ENCODE results near the gene PLEKHA8.

The PLEKHA8 gene

DNA sequence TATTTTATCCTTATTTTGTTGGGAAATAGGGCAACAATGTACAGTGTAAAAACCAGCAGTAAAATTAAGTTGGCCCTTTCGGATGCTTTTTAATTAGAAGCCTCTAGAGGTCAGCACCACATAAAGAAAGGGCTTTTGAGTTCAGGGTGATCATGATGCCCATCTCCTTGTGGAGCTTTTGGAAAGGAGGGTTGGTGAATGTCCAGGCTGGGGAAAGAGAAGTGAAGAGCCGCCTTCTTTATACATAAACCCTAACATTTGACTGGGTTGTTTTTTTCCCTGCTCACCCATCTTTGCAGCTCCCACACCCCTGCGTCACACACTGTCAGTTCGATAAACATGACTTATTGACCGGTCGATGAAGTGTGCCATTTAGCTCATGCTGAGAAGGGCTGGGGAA lies 136.4 kb downstream of the PLEKHA8 start:
- in situ Hi-C loops (cut with MboI; ENCODE audit: low sequenced_read_pairs) = loop anchor here (10.0 kb wide), 1 partner anchor 110 kb away; no protein-coding TSS in a partner anchor

GRCh38 chr7:30165590-30165989 lies 137.4 kb downstream of the PLEKHA8 start:
- in situ Hi-C loops (cut with MboI; ENCODE audit: low sequenced_read_pairs) = loop anchor here (10.0 kb wide), 1 partner anchor 109 kb away; no protein-coding TSS in a partner anchor

GRCh38 chr7:30166155-30166840 lies 138.1 kb downstream of the PLEKHA8 start:
- in situ Hi-C loops (cut with MboI; ENCODE audit: low sequenced_read_pairs) = loop anchor here (10.0 kb wide), 1 partner anchor 109 kb away; no protein-coding TSS in a partner anchor

DNA sequence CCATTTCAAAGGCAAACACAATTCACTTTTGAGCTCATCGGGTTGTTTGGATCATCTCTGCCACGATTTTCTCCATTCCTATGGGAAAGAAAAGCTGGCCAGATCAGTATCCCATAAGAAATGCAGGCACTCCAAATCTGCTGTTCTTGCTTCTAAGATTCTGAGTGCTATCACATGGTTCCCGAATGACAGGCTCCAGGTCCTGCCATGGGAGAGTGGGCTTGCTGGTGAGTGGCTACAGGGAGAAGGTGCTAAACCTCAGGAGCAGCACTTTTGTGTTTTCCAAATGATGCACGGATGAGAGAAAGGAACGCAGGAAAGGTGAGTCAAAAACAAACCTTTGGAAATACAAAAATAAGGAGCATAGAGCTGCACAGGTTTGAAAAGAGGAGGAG lies 138.6 kb downstream of the PLEKHA8 start:
- in situ Hi-C loops (cut with MboI; ENCODE audit: low sequenced_read_pairs) = loop anchor here (10.0 kb wide), 1 partner anchor 108 kb away; no protein-coding TSS in a partner anchor

DNA sequence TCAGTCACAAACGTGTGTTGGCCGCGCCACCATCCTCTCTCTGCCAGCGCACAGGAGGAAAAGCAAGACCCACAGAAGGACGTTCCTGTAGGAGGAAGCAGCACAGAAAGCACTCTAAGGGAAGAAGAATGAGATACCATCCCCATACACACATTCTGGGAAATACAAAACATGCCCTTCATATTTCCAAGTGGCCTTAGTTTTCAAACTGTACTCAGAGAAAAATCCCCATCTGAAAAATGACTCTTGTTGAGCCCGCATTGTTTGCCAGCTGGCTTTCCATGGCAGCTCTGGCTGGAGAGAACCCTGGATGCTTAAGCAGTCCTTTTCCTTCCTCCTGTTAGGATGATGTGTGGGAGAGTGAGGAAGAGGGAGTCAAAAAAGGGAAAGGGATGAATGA lies 139.7 kb downstream of the PLEKHA8 start:
- in situ Hi-C loops (cut with MboI; ENCODE audit: low sequenced_read_pairs) = loop anchor here (10.0 kb wide), 1 partner anchor 107 kb away; no protein-coding TSS in a partner anchor

- in situ Hi-C loops (cut with MboI; ENCODE audit: low sequenced_read_pairs) = loop anchor here (10.0 kb wide), 1 partner anchor 106 kb away; no protein-coding TSS in a partner anchor
These were observed 140.8 kb downstream of the PLEKHA8 start for GRCh38 chr7:30168835-30169573.

DNA sequence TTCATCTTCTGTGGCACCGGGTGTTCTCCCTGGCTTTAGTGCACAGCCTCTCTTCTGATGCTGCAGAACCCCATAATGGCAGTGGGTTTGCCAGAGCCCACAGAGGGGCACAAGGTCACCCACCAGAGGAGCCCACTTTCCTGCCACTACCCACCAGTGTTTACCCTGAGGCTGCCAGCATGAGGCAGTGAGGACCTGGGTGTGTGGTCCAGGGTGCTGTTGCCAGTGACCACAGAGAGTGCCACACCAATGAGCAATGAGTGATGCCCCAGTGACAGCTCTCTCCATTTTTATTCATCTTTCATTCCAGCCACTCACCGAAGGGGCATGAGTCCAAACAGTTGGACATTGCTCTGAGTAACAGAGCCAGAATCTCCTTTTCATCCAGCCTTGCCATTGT lies 141.4 kb downstream of the PLEKHA8 start:
- in situ Hi-C loops (cut with MboI; ENCODE audit: low sequenced_read_pairs) = loop anchor here (10.0 kb wide), 1 partner anchor 105 kb away; no protein-coding TSS in a partner anchor

DNA sequence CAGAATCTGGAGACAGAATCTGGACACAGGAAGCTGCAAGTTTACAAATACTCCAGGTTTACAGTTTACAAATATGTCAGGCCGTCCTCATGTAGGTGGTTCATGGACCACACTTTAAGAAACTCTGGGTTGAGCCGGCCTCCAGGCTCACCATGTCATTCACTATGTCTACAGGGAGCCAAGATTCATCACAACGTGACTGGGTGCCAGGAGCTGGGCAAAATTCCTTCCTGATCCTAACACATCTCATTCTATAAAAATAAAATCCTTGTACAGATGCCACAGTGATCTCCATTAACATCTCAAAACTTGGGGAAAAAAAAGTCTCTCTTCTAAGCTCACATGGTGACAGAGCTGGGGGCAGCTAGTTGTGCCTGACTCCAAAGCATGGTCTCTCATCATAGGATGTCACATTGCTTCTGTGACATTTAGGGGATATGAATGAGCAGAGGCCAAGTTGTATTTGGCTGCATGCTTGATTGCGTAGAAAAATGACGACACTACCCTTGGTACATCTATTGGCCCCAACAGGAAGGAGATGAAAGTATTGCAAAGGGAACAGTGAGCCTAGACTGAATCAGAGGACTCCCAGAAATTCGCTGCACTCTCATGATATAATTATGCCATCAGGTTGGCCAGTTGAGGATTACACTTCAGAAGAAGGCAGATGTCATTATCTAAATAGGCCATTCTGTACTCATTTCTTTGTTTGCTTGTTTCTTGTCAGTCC lies 142.4 kb downstream of the PLEKHA8 start:
- in situ Hi-C loops (cut with MboI; ENCODE audit: low sequenced_read_pairs) = no loop called here

DNA sequence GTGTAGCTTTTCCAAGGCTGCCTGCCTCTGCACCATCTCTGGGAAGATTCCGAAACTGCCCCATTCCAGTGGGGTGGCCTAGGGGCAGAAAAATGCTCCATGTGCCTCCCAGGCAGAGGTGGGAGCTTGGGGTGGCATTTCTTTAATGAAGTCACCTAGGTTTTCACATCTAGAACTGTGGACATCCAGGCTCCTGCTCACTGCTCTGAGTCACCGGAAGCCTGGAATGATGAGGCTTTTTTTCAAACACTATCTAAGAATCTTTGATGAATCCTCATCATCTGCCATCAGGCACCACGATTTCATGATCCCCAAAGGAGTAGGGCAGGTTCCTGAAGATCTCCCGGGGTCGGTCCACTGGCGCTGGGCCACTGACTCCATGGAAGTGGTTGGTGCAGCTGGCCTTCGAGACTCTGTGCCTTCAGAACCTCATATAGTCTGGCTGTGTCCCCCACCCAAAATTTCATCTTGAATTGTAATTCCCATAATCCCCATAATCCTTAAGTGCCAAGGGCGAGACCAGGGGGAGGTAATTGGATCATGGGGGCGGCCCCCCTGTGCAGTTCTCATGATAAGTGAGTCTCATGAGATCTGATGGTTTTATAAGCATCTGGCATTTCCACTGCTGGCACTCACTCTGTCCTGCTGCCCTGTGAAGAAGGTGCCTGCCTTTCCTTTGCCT lies 143.7 kb downstream of the PLEKHA8 start:
- in situ Hi-C loops (cut with MboI; ENCODE audit: low sequenced_read_pairs) = no loop called here

DNA sequence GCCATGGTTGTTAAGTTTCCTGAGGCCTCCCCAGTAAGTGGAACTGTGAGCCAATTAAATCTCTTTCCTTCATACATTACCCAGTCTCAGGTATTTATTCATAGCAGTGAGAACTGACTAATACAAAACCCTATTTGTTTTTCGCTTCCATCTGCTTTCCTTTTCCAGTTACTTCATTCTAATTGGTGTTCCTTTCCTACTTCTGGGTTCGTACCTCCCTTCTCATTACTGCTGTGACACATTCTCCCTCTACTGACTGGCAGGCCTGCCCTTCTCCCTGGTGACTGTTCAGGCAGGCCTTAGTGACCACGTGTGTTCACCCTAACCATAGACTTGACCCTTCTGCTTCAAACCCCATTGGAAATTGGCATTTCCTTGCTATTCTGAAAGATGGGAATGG lies 144.2 kb downstream of the PLEKHA8 start:
- in situ Hi-C loops (cut with MboI; ENCODE audit: low sequenced_read_pairs) = no loop called here

- in situ Hi-C loops (cut with MboI; ENCODE audit: low sequenced_read_pairs) = no loop called here
These were observed 145.1 kb downstream of the PLEKHA8 start for GRCh38 chr7:30173058-30173897.

GRCh38 chr7:30175180-30175579 lies 147.0 kb downstream of the PLEKHA8 start:
- in situ Hi-C loops (cut with MboI; ENCODE audit: low sequenced_read_pairs) = no loop called here

- in situ Hi-C loops (cut with MboI; ENCODE audit: low sequenced_read_pairs) = no loop called here
These were observed 147.5 kb downstream of the PLEKHA8 start for GRCh38 chr7:30175636-30176147.

GRCh38 chr7:30176463-30177109 lies 148.4 kb downstream of the PLEKHA8 start:
- in situ Hi-C loops (cut with MboI; ENCODE audit: low sequenced_read_pairs) = no loop called here

GRCh38 chr7:30177186-30177585 lies 149.0 kb downstream of the PLEKHA8 start:
- in situ Hi-C loops (cut with MboI; ENCODE audit: low sequenced_read_pairs) = no loop called here

DNA sequence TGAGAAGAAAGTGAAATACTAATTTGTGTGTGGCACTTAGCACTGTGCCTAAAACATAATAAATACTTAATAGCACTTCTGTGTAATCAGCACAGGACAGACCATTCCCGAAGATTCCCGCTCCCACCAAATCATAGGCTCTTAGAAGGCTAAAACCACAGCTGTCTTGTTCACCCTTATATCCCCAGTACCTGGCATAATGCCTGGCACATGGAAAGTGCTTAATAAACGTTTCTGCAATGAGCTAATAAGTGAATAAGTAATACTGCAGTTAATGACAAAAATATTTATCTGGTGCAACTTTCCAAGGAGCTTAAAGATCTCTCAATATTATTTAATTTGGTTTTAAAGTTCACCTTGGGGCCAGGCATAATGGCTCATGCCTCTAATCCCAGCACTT lies 149.8 kb downstream of the PLEKHA8 start:
- in situ Hi-C loops (cut with MboI; ENCODE audit: low sequenced_read_pairs) = no loop called here

GRCh38 chr7:30178748-30179436 lies 150.7 kb downstream of the PLEKHA8 start:
- in situ Hi-C loops (cut with MboI; ENCODE audit: low sequenced_read_pairs) = no loop called here

All from HL-60/S4 (cell line).